K562 (cell line): ENCODE results near the gene TRMT1. TPM values are rescaled to one million over a fixed set of nuclear protein-coding genes. Genes with fewer than 3 reads are reported as not detected.

Experiments
- ARID3A ChIP-seq: IDR thresholded peaks from 2 replicates; pipeline ENCODE4 v1.6.1; 2012; ENCODE audit warnings: low read depth, low read length, improper control_type of control experiment, borderline replicate concordance
- ARNT ChIP-seq, 2 experiments: fragments of 450-650 bp; IDR thresholded peaks; 2 replicates each; pipeline ENCODE4 v1.6.1; 2016; ENCODE audit warnings: mild to moderate bottlenecking in 1 of 2
- CHD1 ChIP-seq: fragments of 200-600 bp; sonication (generic); IDR thresholded peaks from one replicate; pipeline ENCODE4 v1.6.1; 2012; ENCODE audit warnings: mild to moderate bottlenecking, moderate library complexity, low read length, inconsistent platforms
- EP300 ChIP-seq: IDR thresholded peaks from 2 replicates; pipeline ENCODE4 v1.6.1; 2012; ENCODE audit warnings: low read length, improper control_type of control experiment
- ETS2 ChIP-seq: IDR thresholded peaks from 2 replicates; pipeline ENCODE4 v1.6.1; 2016; ENCODE audit warnings: borderline replicate concordance, missing genetic modification characterization, mild to moderate bottlenecking, moderate library complexity, missing compliant biosample characterization; ENCODE audit not compliant: poor library complexity, severe bottlenecking
- GTF2B ChIP-seq: IDR thresholded peaks from 2 replicates; pipeline ENCODE4 v1.6.1; 2011; ENCODE audit not compliant: insufficient read length; ENCODE audit errors: extremely low read depth
- HMG20A ChIP-seq: fragments of 450-650 bp; formaldehyde crosslinking; conservative IDR thresholded peaks from 2 replicates; pipeline ENCODE4 v1.4.0; 2020; ENCODE audit warnings: mild to moderate bottlenecking, mixed read lengths
- HNRNPLL ChIP-seq: fragments of 200-400 bp; formaldehyde crosslinking; IDR thresholded peaks from 2 replicates; pipeline ENCODE4 v1.6.1; 2017; ENCODE audit warnings: low read length, low read depth, mild to moderate bottlenecking; ENCODE audit not compliant: poor library complexity, severe bottlenecking
- KLF6 ChIP-seq: fragments of 250-450 bp; sonication (Bioruptor Pico); IDR thresholded peaks from 2 replicates; pipeline ENCODE4 v1.4.0; 2020; ENCODE audit warnings: mild to moderate bottlenecking, moderate library complexity, borderline replicate concordance
- MYNN ChIP-seq, 2 experiments: sonication (generic); formaldehyde crosslinking in 1 of 2; IDR thresholded peaks; 2 replicates each; pipeline versions ENCODE4 v1.5.0 to v1.6.1; 2016 to 2020; ENCODE audit warnings: antibody characterized with exemption in 1 of 2, missing genetic modification reagents in 1 of 2
- NR3C1 ChIP-seq: sonication (generic); formaldehyde crosslinking; IDR thresholded peaks from 2 replicates; pipeline ENCODE4 v1.8.1; 2022; ENCODE audit warnings: missing genetic modification reagents
- PRDM10 ChIP-seq: fragments of 450-650 bp; IDR thresholded peaks from 2 replicates; pipeline ENCODE4 v1.6.1; 2018; ENCODE audit not compliant: partially characterized antibody
- SETDB1 ChIP-seq: IDR thresholded peaks from one replicate; pipeline ENCODE4 v1.6.1; 2012; ENCODE audit warnings: low read length, control low read depth, inconsistent platforms
- TFAM ChIP-seq: fragments of 250-450 bp; sonication (Bioruptor Pico); conservative IDR thresholded peaks from 2 replicates; pipeline ENCODE4 v1.5.0; 2021; ENCODE audit warnings: mild to moderate bottlenecking, moderate library complexity
- ZBTB8A ChIP-seq: fragments of 450-650 bp; IDR thresholded peaks from 2 replicates; pipeline ENCODE4 v1.6.1; 2018; ENCODE audit warnings: mild to moderate bottlenecking, moderate library complexity; ENCODE audit not compliant: partially characterized antibody
- ZFP91 ChIP-seq: sonication (generic); formaldehyde crosslinking; IDR thresholded peaks from 2 replicates; pipeline ENCODE4 v1.8.0; 2022; ENCODE audit warnings: mild to moderate bottlenecking, missing genetic modification reagents
- ZNF282 ChIP-seq: sonication (generic); formaldehyde crosslinking; IDR thresholded peaks from 2 replicates; pipeline ENCODE4 v1.8.1; 2023; ENCODE audit warnings: missing genetic modification reagents
- ZNF444 ChIP-seq: fragments of 250-450 bp; sonication (Bioruptor Pico); IDR thresholded peaks from 2 replicates; pipeline ENCODE4 v1.4.0; 2020; ENCODE audit warnings: mild to moderate bottlenecking, moderate library complexity
- ZNF644 ChIP-seq: fragments of 200-800 bp; sonication (Bioruptor generic); IDR thresholded peaks from 2 replicates; pipeline ENCODE4 v1.6.1; 2016; ENCODE audit warnings: low read depth, missing genetic modification characterization, missing compliant biosample characterization
- polyA plus RNA-seq, 8 experiments: library from polyadenylated mRNA; depleted of rRNA in 4 of 8; stranded (reverse) in 5 of 8; unstranded in 3 of 8; fragments of >200 nt; fragmentation: Nextera tagmentation in 2 of 8; fragmentation: Illumina TruSeq in 1 of 8; extraction: Ambion mirVana in 2 of 8; extraction: Trizol in 1 of 8; gene quantifications; 2 replicates each; pipeline versions ENCODE4 v1.2.1 to v1.2.3, GENCODE V29; 2011 to 2014; ENCODE audit warnings: inconsistent platforms in 1 of 8, missing spikeins in 1 of 8
- total RNA-seq, 7 experiments: library from RNA; depleted of rRNA in 6 of 7; stranded (reverse); fragments of >200 nt in 6 of 7; fragmentation: Illumina TruSeq in 2 of 7; extraction: Trizol in 2 of 7; gene quantifications; 2 replicates each; pipeline versions ENCODE4 v1.2.1 to v1.2.3, GENCODE V29; 2011 to 2021; ENCODE audit warnings: low replicate concordance in 1 of 7

Gene TRMT1
- total and polyA plus RNA-seq, 9 of the 15 experiments (the other 6 are each of a cell fraction or from before 2014, with no cell fraction given): 5.8 to 158 (median 54.3) TPM

- TF ChIP-seq ZFP91: no peak
- no peak for TF ChIP-seq KLF6
- no peak for TF ChIP-seq ZNF644 (tag)
- no peak for TF ChIP-seq GTF2B
- no peak for TF ChIP-seq MYNN (IDR thresholded peaks at IDR 0.05)
- no peak for TF ChIP-seq MYNN (CRISPR knock-in tag; IDR thresholded peaks at IDR 0.05)
- no peak for TF ChIP-seq HMG20A (CRISPR knock-in tag)
- TF ChIP-seq ZBTB8A: no peak
- no peak for TF ChIP-seq HNRNPLL
- TF ChIP-seq ZNF444 (CRISPR knock-in tag): no peak
- TF ChIP-seq NR3C1 (CRISPR knock-in tag): 0 out of 2 replicates have a peak, but pooled peaks have one; percentile 4
- TF ChIP-seq ETS2 (tag): no peak
- TF ChIP-seq ARNT (IDR thresholded peaks at IDR 0.05): peak; percentile 24 to 61; a peak in 1 of 4 replicates
- no peak for TF ChIP-seq CHD1
- TF ChIP-seq SETDB1: no peak
- no peak for TF ChIP-seq PRDM10
- TF ChIP-seq ARID3A: no peak
- TF ChIP-seq ZNF282: no peak
- TF ChIP-seq EP300: no peak
- no peak for TF ChIP-seq TFAM (CRISPR knock-in tag)
Observed at GRCh38 chr19:13154911-13155471, 38.5 kb upstream of the TRMT1 start (continued).
